Amniotic stem cell (primary cell): Measurements from ENCODE around the gene SPAG6.

Experiments used
- DNase-seq: peaks from one replicate; lab custom pipeline; 2025; lab: John Stamatoyannopoulos, UW

Gene SPAG6

GRCh38 chr10:22321924-22322640, 23.2 kb upstream of the SPAG6 start:
- DNase-seq: no peak

- DNase-seq: no peak
Observed at GRCh38 chr10:22322641-22323160, 22.6 kb upstream of the SPAG6 start.

- DNase-seq: no peak
Observed at GRCh38 chr10:22323538-22324305, 21.6 kb upstream of the SPAG6 start.

GRCh38 chr10:22324413-22324812, 20.9 kb upstream of the SPAG6 start:
- DNase-seq: no peak

GRCh38 chr10:22324893-22325271, 20.4 kb upstream of the SPAG6 start:
- DNase-seq: no peak

GRCh38 chr10:22325272-22326144, 19.8 kb upstream of the SPAG6 start:
- peak; percentile 29 for DNase-seq

- DNase-seq: no peak
Observed at GRCh38 chr10:22326145-22326702, 19.1 kb upstream of the SPAG6 start.

GRCh38 chr10:22329150-22329549, 16.1 kb upstream of the SPAG6 start:
- DNase-seq: no peak

GRCh38 chr10:22332116-22332692, 13.1 kb upstream of the SPAG6 start:
- no peak for DNase-seq

- DNase-seq: no peak
Observed at GRCh38 chr10:22333167-22333974, 11.9 kb upstream of the SPAG6 start.

- no peak for DNase-seq
Observed at GRCh38 chr10:22333975-22334282, 11.4 kb upstream of the SPAG6 start.

- DNase-seq: no peak
Observed at GRCh38 chr10:22334414-22335172, 10.7 kb upstream of the SPAG6 start.

- DNase-seq: no peak
Observed at GRCh38 chr10:22335173-22335933, 9.9 kb upstream of the SPAG6 start.

- DNase-seq: no peak
Observed at GRCh38 chr10:22338185-22338900, 7.0 kb upstream of the SPAG6 start.

- no peak for DNase-seq
Observed at GRCh38 chr10:22338931-22339330, 6.4 kb upstream of the SPAG6 start.

GRCh38 chr10:22339761-22340328, 5.5 kb upstream of the SPAG6 start:
- DNase-seq: no peak

- peak; percentile 40 for DNase-seq
Observed at GRCh38 chr10:22340329-22341189, 4.7 kb upstream of the SPAG6 start.
